Panc1 (cell line): Measurements from ENCODE around the gene HLA-DQB1. TPM values are rescaled to one million over a fixed set of nuclear protein-coding genes. Genes with fewer than 3 reads are reported as not detected.

Experiments
- ATAC-seq: fragments of 200-7000 bp; cut with Tn5 transposase; 2 replicates; pipeline ENCODE4 v1.9.1; 2020; ENCODE audit warnings: mild to moderate bottlenecking, moderate library complexity
- BruUV-seq: library from RNA; stranded (reverse); fragments of 400-500 nt; replicated peaks from 2 replicates; lab custom pipeline; 2021; lab: Mats Ljungman, UMichigan
- CTCF ChIA-PET: fragments of 300-600 bp; sonication (Branson Sonifier 250); formaldehyde crosslinking; loops from one replicate; lab custom pipeline; 2022; ENCODE audit warnings: antibody characterized with exemption; lab: Charles Lee
- POLR2A ChIA-PET: fragments of 300-600 bp; sonication (Branson Sonifier 250); formaldehyde crosslinking; loops from one replicate; lab custom pipeline; 2022; ENCODE audit warnings: antibody characterized with exemption; lab: Charles Lee
- DNase-seq: peaks from one replicate; pipeline ENCODE4 v3.0.0-alpha.2; 2010; ENCODE audit warnings: low read depth, low spot score
- H3K27ac ChIP-seq: 2 replicates; pipeline ENCODE4 v1.5.1; 2011; ENCODE audit warnings: mild to moderate bottlenecking, low read length, inconsistent platforms
- H3K27me3 ChIP-seq: fragments of 200-500 bp; sonication (Bioruptor generic); 2 replicates; pipeline ENCODE4 v1.6.0; 2014; ENCODE audit warnings: low read length, inconsistent platforms; ENCODE audit not compliant: control insufficient read depth, insufficient read depth
- H3K36me3 ChIP-seq: fragments of 200-500 bp; sonication (Bioruptor generic); 2 replicates; pipeline ENCODE4 v1.5.1; 2014; ENCODE audit warnings: inconsistent platforms, mild to moderate bottlenecking, low read length, moderate library complexity; ENCODE audit not compliant: control insufficient read depth, insufficient read depth
- H3K4me1 ChIP-seq: 2 replicates; pipeline ENCODE4 v1.5.1; 2011; ENCODE audit warnings: inconsistent platforms, mild to moderate bottlenecking, low read length, moderate library complexity; ENCODE audit not compliant: control insufficient read depth, insufficient read depth
- H3K4me3 ChIP-seq, 2 experiments: 2 replicates each; pipeline ENCODE4 v1.5.1; 2011 to 2012; ENCODE audit warnings: low read depth in 2 of 2, low read length in 2 of 2, mild to moderate bottlenecking in 2 of 2, inconsistent platforms in 1 of 2, moderate library complexity in 1 of 2
- H3K9me3 ChIP-seq: fragments of 200-500 bp; sonication (Bioruptor generic); 2 replicates; pipeline ENCODE4 v1.5.1; 2014; ENCODE audit warnings: low read depth, mild to moderate bottlenecking, inconsistent platforms, low read length, moderate library complexity; ENCODE audit not compliant: control insufficient read depth, insufficient read depth
- CTCF ChIP-seq: fragments of 450-650 bp; IDR thresholded peaks from 2 replicates; pipeline ENCODE4 v1.5.1; 2017; ENCODE audit warnings: mild to moderate bottlenecking
- POLR2AphosphoS5 ChIP-seq: IDR thresholded peaks from 2 replicates; pipeline ENCODE4 v1.6.1; 2012; ENCODE audit warnings: mild to moderate bottlenecking, low read depth, low read length, moderate library complexity
- SIN3A ChIP-seq: IDR thresholded peaks from 2 replicates; pipeline ENCODE4 v1.6.1; 2012; ENCODE audit warnings: low read depth, mild to moderate bottlenecking, low read length, moderate library complexity, borderline replicate concordance; ENCODE audit not compliant: insufficient read depth
- TCF7L2 ChIP-seq: IDR thresholded peaks from 2 replicates; pipeline ENCODE4 v1.6.1; 2011; ENCODE audit warnings: mild to moderate bottlenecking, low read depth, low read length, inconsistent platforms
- in situ Hi-C: cut with HindIII; loops from 2 replicates; pipeline ENCODE4 v1.10.0; 2016; ENCODE audit warnings: low sequenced_read_pairs, low pct_unique_long_range_greater_than_20kb
- intact Hi-C: fragments of 100-400 bp; cut with micrococcal nuclease; formaldehyde crosslinking; loops from one replicate; pipeline ENCODE4 v1.10.0; 2022; ENCODE audit not compliant: unreplicated experiment
- total RNA-seq: library from RNA; stranded (reverse); gene quantifications from one replicate; pipeline ENCODE4 v1.2.1, GENCODE V29; 2021; ENCODE audit not compliant: unreplicated experiment
- TF ChIP-seq, protein P1 (sequence below), 2 experiments: IDR thresholded peaks; 2 replicates each; pipeline ENCODE4 v1.6.1; 2011 to 2012; ENCODE audit warnings: low read depth in 2 of 2, control low read depth in 1 of 2, low read length in 1 of 2, mild to moderate bottlenecking in 1 of 2, moderate library complexity in 1 of 2; ENCODE audit not compliant: insufficient read depth in 1 of 2

Gene HLA-DQB1
- total RNA-seq, 1 experiment from 2014 or later: 0.51 TPM

GRCh38 chr6:32615885-32616532, 50.4 kb downstream of the HLA-DQB1 start:
- H3K4me3 ChIP-seq: no peak overlapping the region
- in situ Hi-C loops (no loop called here), intact Hi-C loops (no loop called here)
- no peaks in the 10 kb centered on the region for H3K36me3 ChIP-seq
- no peak overlapping the region for H3K27ac ChIP-seq
- ATAC-seq: no peak
- no peak for DNase-seq
- ChIA-PET POLR2A (no interaction called here), CTCF (no interaction called here)
- TF ChIP-seq, protein P1, sequence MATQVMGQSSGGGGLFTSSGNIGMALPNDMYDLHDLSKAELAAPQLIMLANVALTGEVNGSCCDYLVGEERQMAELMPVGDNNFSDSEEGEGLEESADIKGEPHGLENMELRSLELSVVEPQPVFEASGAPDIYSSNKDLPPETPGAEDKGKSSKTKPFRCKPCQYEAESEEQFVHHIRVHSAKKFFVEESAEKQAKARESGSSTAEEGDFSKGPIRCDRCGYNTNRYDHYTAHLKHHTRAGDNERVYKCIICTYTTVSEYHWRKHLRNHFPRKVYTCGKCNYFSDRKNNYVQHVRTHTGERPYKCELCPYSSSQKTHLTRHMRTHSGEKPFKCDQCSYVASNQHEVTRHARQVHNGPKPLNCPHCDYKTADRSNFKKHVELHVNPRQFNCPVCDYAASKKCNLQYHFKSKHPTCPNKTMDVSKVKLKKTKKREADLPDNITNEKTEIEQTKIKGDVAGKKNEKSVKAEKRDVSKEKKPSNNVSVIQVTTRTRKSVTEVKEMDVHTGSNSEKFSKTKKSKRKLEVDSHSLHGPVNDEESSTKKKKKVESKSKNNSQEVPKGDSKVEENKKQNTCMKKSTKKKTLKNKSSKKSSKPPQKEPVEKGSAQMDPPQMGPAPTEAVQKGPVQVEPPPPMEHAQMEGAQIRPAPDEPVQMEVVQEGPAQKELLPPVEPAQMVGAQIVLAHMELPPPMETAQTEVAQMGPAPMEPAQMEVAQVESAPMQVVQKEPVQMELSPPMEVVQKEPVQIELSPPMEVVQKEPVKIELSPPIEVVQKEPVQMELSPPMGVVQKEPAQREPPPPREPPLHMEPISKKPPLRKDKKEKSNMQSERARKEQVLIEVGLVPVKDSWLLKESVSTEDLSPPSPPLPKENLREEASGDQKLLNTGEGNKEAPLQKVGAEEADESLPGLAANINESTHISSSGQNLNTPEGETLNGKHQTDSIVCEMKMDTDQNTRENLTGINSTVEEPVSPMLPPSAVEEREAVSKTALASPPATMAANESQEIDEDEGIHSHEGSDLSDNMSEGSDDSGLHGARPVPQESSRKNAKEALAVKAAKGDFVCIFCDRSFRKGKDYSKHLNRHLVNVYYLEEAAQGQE (IDR thresholded peaks at IDR 0.05; ENCODE audit: insufficient read depth in 1 of 2, low read depth in 2 of 2, low read length in 1 of 2): no peak
- TF ChIP-seq POLR2AphosphoS5 (no peak), CTCF (no peak), SIN3A (no peak), TCF7L2 (no peak)
- no peaks in the 10 kb centered on the region for H3K4me1 ChIP-seq
- no TSS peak for BruUV-seq
- peaks cover 6% of the 10 kb centered on the region; the same call in 1 of the 2 replicates for H3K27me3 ChIP-seq
- no peaks in the 10 kb centered on the region for H3K9me3 ChIP-seq

DNA sequence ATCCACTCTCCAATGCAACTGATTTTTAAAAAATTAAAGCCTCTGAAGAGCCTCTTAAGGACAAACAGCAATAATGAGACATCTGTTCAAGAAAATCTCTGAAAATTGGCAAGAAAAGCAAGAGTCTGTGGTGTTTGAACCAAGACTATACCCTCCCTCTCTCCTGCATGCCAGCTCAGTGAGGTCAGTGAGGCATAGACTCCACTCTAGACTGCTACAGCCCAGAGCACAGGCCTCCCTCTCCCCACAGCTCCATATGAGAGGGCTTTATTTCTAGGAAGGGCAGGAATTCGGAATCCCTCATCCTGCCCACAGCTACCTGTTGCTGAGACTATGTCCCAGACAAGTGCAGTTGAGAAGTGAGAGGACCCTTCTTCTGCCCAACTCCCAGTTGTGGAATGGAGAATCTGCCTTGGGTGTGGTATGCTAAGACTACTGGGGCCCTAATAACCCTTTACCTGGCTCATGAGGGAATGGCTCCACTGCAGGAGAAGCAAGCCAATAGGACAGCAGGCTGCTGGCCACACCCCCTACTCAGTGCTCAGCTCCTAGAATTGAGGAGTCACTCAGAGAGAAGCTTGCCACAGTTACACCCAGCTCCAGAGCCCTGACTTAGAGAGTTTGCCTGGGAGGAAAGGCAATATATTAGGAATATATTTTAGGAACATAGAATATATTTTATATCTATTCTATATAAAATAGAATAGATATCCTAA, 51.9 kb downstream of the HLA-DQB1 start:
- no TSS peak for BruUV-seq
- Histone ChIP-seq H3K27ac (no peak overlapping the region), H3K9me3 (no peaks in the 10 kb centered on the region), H3K27me3 (peaks cover 8% of the 10 kb centered on the region; the same call in 1 of the 2 replicates), H3K36me3 (no peaks in the 10 kb centered on the region), H3K4me1 (no peaks in the 10 kb centered on the region; the same call in 1 of the 2 replicates), H3K4me3 (no peak overlapping the region)
- intact Hi-C loops (no loop called here), in situ Hi-C loops (no loop called here)
- no peak for TF ChIP-seq CTCF
- ATAC-seq (no peak), DNase-seq (no peak)
- CTCF ChIA-PET: no interaction called here
- POLR2A ChIA-PET: no interaction called here
